OCI-LY7 (cell line): ENCODE data around the gene AUTS2. TPM values are rescaled to one million over a fixed set of nuclear protein-coding genes. Genes with fewer than 3 reads are reported as not detected.

Experiments used
- BruUV-seq: library from RNA; stranded (reverse); fragments of 400-500 nt; replicated peaks from 2 replicates; lab custom pipeline; 2021; lab: Mats Ljungman, UMichigan
- CTCF ChIA-PET: fragments of 300-600 bp; sonication (Branson Sonifier 250); formaldehyde crosslinking; loops from one replicate; lab custom pipeline; 2022; ENCODE audit warnings: antibody characterized with exemption; ENCODE audit not compliant: unreplicated experiment; lab: Charles Lee
- POLR2A ChIA-PET: fragments of 300-600 bp; sonication (Branson Sonifier 250); formaldehyde crosslinking; loops from one replicate; lab custom pipeline; 2022; ENCODE audit warnings: antibody characterized with exemption; lab: Charles Lee
- DNase-seq: peaks from one replicate; pipeline ENCODE4 v3.0.0-alpha.2; 2015; ENCODE audit warnings: low spot score
- H2AFZ ChIP-seq: fragments of 200-600 bp; sonication (generic), shearing (Covaris generic); 2 replicates; pipeline ENCODE4 v1.6.1; 2014; ENCODE audit warnings: mild to moderate bottlenecking, antibody characterized with exemption, low read length, moderate library complexity
- H3K27ac ChIP-seq: fragments of 200-600 bp; sonication (generic); 2 replicates; pipeline ENCODE4 v1.5.1; 2014; ENCODE audit warnings: mixed run types, low read depth, mild to moderate bottlenecking, moderate library complexity, low read length, inconsistent platforms; ENCODE audit not compliant: poor library complexity, severe bottlenecking
- H3K36me3 ChIP-seq: fragments of 200-600 bp; sonication (generic); 2 replicates; pipeline ENCODE4 v1.6.1; 2014; ENCODE audit warnings: mild to moderate bottlenecking, antibody characterized with exemption, low read length, moderate library complexity, mixed read lengths; ENCODE audit not compliant: insufficient read depth
- H3K4me1 ChIP-seq: fragments of 200-600 bp; sonication (generic); 2 replicates; pipeline ENCODE4 v1.5.1; 2014; ENCODE audit warnings: mild to moderate bottlenecking, low read length; ENCODE audit not compliant: insufficient read depth, poor library complexity, severe bottlenecking
- H3K4me2 ChIP-seq: fragments of 200-600 bp; sonication (generic); 2 replicates; pipeline ENCODE4 v1.6.1; 2014; ENCODE audit warnings: mild to moderate bottlenecking, low read length
- H3K4me3 ChIP-seq: fragments of 200-600 bp; sonication (generic); 2 replicates; pipeline ENCODE4 v1.5.1; 2014; ENCODE audit warnings: mild to moderate bottlenecking, low read depth, low read length; ENCODE audit not compliant: poor library complexity, severe bottlenecking
- H3K79me2 ChIP-seq: fragments of 200-600 bp; sonication (generic); 2 replicates; pipeline ENCODE4 v1.6.1; 2016; ENCODE audit warnings: low read depth, mild to moderate bottlenecking, low read length, moderate library complexity, mixed read lengths; ENCODE audit not compliant: insufficient read depth
- H3K9me2 ChIP-seq: fragments of 200-600 bp; sonication (generic); 2 replicates; pipeline ENCODE4 v1.6.1; 2016; ENCODE audit warnings: mild to moderate bottlenecking, low read length, mixed read lengths; ENCODE audit not compliant: insufficient read depth
- H3K9me3 ChIP-seq: fragments of 200-600 bp; sonication (generic); 2 replicates; pipeline ENCODE4 v1.6.1; 2014; ENCODE audit warnings: mild to moderate bottlenecking, mixed run types, low read length, mixed read lengths
- H4K20me1 ChIP-seq: fragments of 200-600 bp; sonication (generic); 2 replicates; pipeline ENCODE4 v1.6.1; 2014; ENCODE audit warnings: mild to moderate bottlenecking, antibody characterized with exemption, low read length, moderate library complexity, mixed read lengths; ENCODE audit not compliant: insufficient read depth
- CTCF ChIP-seq: fragments of 200-600 bp; sonication (generic); conservative IDR thresholded peaks from 2 replicates; pipeline ENCODE4 v1.5.1; 2014; ENCODE audit warnings: mild to moderate bottlenecking, antibody characterized with exemption, low read length, moderate library complexity, mixed read lengths
- EZH2phosphoT487 ChIP-seq: fragments of 200-600 bp; sonication (generic); IDR thresholded peaks from 2 replicates; pipeline ENCODE4 v1.6.1; 2018; ENCODE audit warnings: low read depth, borderline replicate concordance, mild to moderate bottlenecking, mixed run types, antibody characterized with exemption, low read length, moderate library complexity, mixed read lengths
- intact Hi-C: fragments of 100-400 bp; cut with micrococcal nuclease; formaldehyde crosslinking; loops from one replicate; pipeline ENCODE4 v1.10.0; 2022; ENCODE audit not compliant: unreplicated experiment
- total RNA-seq, 2 experiments: library from RNA; depleted of rRNA in 1 of 2; stranded (reverse); fragments of >200 nt in 1 of 2; shearing (Covaris generic) in 1 of 2; gene quantifications; 2 replicates each; pipeline ENCODE4 v1.2.3, GENCODE V29; 2014 to 2022

The AUTS2 gene
- total RNA-seq, 2 experiments from 2014 or later, result 37.9 to 78.5 TPM

GRCh38 chr7:70349819-70350218 lies 751.5 kb downstream of the AUTS2 start:
- intact Hi-C loops, result no loop called here
- Histone ChIP-seq H3K9me2 (no peaks in the 10 kb centered on the region), H4K20me1 (no peaks in the 10 kb centered on the region), H3K36me3 (no peaks in the 10 kb centered on the region), H3K9me3 (no peaks in the 10 kb centered on the region), H3K79me2 (no peaks in the 10 kb centered on the region), H3K4me1 (peaks cover 12% of the 10 kb centered on the region), H3K4me3 (no peak overlapping the region), H3K4me2 (no peak overlapping the region), H2AFZ (no peak overlapping the region), H3K27ac (no peak overlapping the region)
- TF ChIP-seq CTCF (no peak), EZH2phosphoT487 (no peak)
- BruUV-seq, result no TSS peak
- ChIA-PET CTCF (no interaction called here), POLR2A (interaction anchor here (1.5 kb wide), 1 partner anchor 9 kb away, joined by 4 read pairs; no protein-coding TSS in a partner anchor)
- no peak for DNase-seq

- TF ChIP-seq CTCF (no peak), EZH2phosphoT487 (no peak)
- Histone ChIP-seq H3K9me3 (no peaks in the 10 kb centered on the region), H3K4me1 (peaks cover 12% of the 10 kb centered on the region), H3K79me2 (no peaks in the 10 kb centered on the region), H3K36me3 (no peaks in the 10 kb centered on the region), H4K20me1 (no peaks in the 10 kb centered on the region), H3K4me2 (no peak overlapping the region), H3K4me3 (no peak overlapping the region), H2AFZ (no peak overlapping the region), H3K9me2 (no peaks in the 10 kb centered on the region), H3K27ac (no peak overlapping the region)
- intact Hi-C loops, result no loop called here
- DNase-seq, result no peak
- ChIA-PET CTCF (no interaction called here), POLR2A (interaction anchor here (0.6 to 1.0 kb wide), 3 partner anchors 8 to 28 kb away, joined by 3 read pairs; no protein-coding TSS in a partner anchor)
- no TSS peak for BruUV-seq
Measured at GRCh38 chr7:70352088-70352487, 753.8 kb downstream of the AUTS2 start.

- no peak for DNase-seq
- no TSS peak for BruUV-seq
- H2AFZ ChIP-seq, result no peak overlapping the region
- H3K9me3 ChIP-seq, result no peaks in the 10 kb centered on the region
- H3K4me3 ChIP-seq, result no peak overlapping the region
- no peak for TF ChIP-seq CTCF
- no peak for TF ChIP-seq EZH2phosphoT487
- no peaks in the 10 kb centered on the region for H3K9me2 ChIP-seq
- CTCF ChIA-PET, result no interaction called here
- H4K20me1 ChIP-seq, result no peaks in the 10 kb centered on the region
- no peak overlapping the region for H3K4me2 ChIP-seq
- intact Hi-C loops, result no loop called here
- H3K79me2 ChIP-seq, result no peaks in the 10 kb centered on the region
- H3K4me1 ChIP-seq, result peaks cover 7% of the 10 kb centered on the region
- no peaks in the 10 kb centered on the region for H3K36me3 ChIP-seq
- H3K27ac ChIP-seq, result no peak overlapping the region
- POLR2A ChIA-PET, result interaction anchor here (1.0 kb wide), 1 partner anchor 10 kb away, joined by 3 read pairs; no protein-coding TSS in a partner anchor
Measured at GRCh38 chr7:70352906-70353305, 754.6 kb downstream of the AUTS2 start.
